Measurements from ENCODE around the gene CYTH4. TPM values are rescaled to one million over a fixed set of nuclear protein-coding genes. Genes with fewer than 3 reads are reported as not detected.

Gene CYTH4
- total and polyA plus RNA-seq, 12 donors: 4.7 to 80.7 (median 22.1) TPM

DNA sequence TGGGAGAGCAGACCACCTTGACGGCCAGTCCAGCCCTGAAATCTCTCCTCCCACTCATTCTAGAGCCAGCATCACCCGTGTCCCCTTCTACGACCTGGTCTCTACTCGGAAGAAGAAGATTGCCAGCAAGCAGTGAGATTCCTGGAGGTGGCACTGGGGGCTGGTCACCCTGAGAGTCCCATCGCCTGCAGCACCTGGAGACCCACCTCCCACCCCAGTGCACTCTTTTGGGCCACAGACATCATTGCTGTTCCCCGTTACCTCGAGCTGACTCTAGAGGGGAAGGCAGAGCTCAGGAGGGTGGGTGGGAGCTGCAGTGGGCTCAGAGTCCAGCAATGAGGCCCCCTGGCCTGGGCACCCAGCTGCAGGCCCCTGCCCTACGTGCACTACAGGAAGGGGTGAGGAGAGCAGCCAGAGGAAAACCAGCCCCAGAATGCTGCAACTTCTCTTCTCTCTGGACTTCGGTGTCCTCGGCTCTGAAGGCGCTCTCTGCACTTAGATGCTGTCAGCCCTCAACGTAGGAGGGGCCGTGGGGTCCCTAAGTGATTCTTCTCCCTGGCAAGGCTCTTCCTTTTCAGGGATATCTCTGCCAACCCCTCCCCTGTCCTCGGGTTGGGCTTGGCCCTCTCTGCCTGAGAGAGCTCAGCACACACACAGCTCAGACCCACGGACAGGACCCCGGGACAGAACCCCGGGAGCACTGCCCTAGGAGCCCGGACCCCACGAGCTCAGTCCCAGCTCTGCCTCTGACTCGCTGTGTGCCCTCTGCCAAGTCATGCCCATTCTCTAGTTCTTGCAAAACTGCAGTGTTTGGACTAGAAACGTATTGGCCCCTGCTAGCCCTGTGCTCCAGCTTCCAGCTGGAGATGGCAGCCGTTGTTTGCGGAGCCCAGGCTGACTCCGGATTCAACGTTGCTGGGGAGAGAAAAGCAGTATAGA, 31.3 kb downstream of the CYTH4 start:
- intact Hi-C loops (cut with DNase I): loop anchor here (10.0 kb wide), 1 partner anchor 111 kb away; the partner anchor contains the start of gene ELFN2 (in 2 of the 2)
- 65 to 79% (median 67%) methylated on average over 16 to 25 of the region's 25 CpGs for WGBS, 4 donors

GRCh38 chr22:37314315-37315074, 32.2 kb downstream of the CYTH4 start:
- H3K27me3 ChIP-seq: no peaks in the 10 kb centered on the region
- no peaks in the 10 kb centered on the region for H3K9me3 ChIP-seq (replicated peaks in 1 of 3)
- no peak for DNase-seq
- no peak overlapping the region for H3K4me3 ChIP-seq
- no peak overlapping the region for H3K27ac ChIP-seq
- no peaks in the 10 kb centered on the region for H3K4me1 ChIP-seq (replicated peaks in 1 of 2)
- WGBS, 4 donors: 55 to 76% (median 60%) methylated on average over 11 to 16 of the region's 16 CpGs
- TF ChIP-seq CTCF (IDR thresholded peaks at IDR 0.05) (no peak), POLR2A (IDR thresholded peaks at IDR 0.05) (no peak)
- intact Hi-C loops (cut with DNase I): loop anchor here (5.0 to 10.0 kb wide), 2 partner anchors 110 to 143 kb away; partner anchors contain the start of gene ELFN2 (in 2 of the 2)
- H3K36me3 ChIP-seq (replicated peaks in 1 of 2): no peaks in the 10 kb centered on the region

More for the DNA sequence above, 31.3 kb downstream of the CYTH4 start:
- DNase-seq: no peak
- Histone ChIP-seq H3K4me1 (replicated peaks in 1 of 2) (peaks cover 0 to 3% of the 10 kb centered on the region in 2 donors), H3K36me3 (replicated peaks in 1 of 2) (no peaks in the 10 kb centered on the region), H3K27me3 (no peaks in the 10 kb centered on the region), H3K27ac (no peak overlapping the region), H3K9me3 (replicated peaks in 1 of 3) (no peaks in the 10 kb centered on the region), H3K4me3 (no peak overlapping the region)
- no peak for TF ChIP-seq CTCF (IDR thresholded peaks at IDR 0.05)
- TF ChIP-seq POLR2A (IDR thresholded peaks at IDR 0.05): no peak

GRCh38 chr22:37316405-37316804, 34.1 kb downstream of the CYTH4 start:
- H3K27ac ChIP-seq: no peak overlapping the region
- no peaks in the 10 kb centered on the region for H3K27me3 ChIP-seq
- no peaks in the 10 kb centered on the region for H3K36me3 ChIP-seq (replicated peaks in 1 of 2)
- no peak for DNase-seq
- intact Hi-C loops (cut with DNase I): loop anchor here (2.0 to 10.0 kb wide), 3 partner anchors 108 to 141 kb away; partner anchors contain the start of gene ELFN2 (in 2 of the 2)
- H3K9me3 ChIP-seq (replicated peaks in 1 of 3): no peaks in the 10 kb centered on the region
- 61 to 74% (median 65%) methylated on average over 1 to 6 of the region's 6 CpGs for WGBS, 4 donors
- TF ChIP-seq CTCF (IDR thresholded peaks at IDR 0.05) (no peak), POLR2A (IDR thresholded peaks at IDR 0.05) (no peak)
- H3K4me3 ChIP-seq: no peak overlapping the region
- no peaks in the 10 kb centered on the region for H3K4me1 ChIP-seq (replicated peaks in 1 of 2)

DNA sequence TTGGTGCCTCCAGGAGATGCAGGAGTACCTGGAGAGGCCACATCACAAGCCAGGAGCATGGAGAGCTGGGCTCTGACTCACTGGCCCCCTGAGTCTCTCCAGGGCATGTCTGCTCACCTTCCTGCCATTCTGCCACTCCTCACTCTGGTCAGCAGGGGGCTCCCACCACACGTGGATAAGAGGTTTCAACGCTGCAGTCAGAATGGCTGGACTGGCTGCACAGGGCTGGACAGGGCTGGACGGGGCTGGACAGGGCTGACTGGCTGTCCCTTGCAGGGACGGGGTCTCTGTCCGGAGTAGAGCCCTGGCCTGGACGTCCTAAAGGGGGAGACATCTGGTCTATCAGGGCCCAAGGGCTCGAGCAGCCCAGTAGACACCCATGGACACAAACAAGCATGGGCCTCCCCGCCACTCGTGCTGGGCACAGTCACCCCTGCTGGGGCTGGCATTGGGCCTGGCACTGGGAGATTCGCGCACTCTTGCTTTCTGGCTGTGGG, 34.6 kb downstream of the CYTH4 start:
- Histone ChIP-seq H3K36me3 (replicated peaks in 1 of 2) (no peaks in the 10 kb centered on the region), H3K4me3 (no peak overlapping the region), H3K4me1 (replicated peaks in 1 of 2) (no peaks in the 10 kb centered on the region), H3K27me3 (no peaks in the 10 kb centered on the region), H3K9me3 (replicated peaks in 1 of 3) (no peaks in the 10 kb centered on the region), H3K27ac (no peak overlapping the region)
- TF ChIP-seq POLR2A (IDR thresholded peaks at IDR 0.05) (no peak), CTCF (IDR thresholded peaks at IDR 0.05) (peak; percentile 70 to 97 (median 92))
- peak; percentile 81 to 90 (median 87) for DNase-seq
- intact Hi-C loops (cut with DNase I): loop anchor here (2.0 to 10.0 kb wide), 3 partner anchors 108 to 140 kb away; partner anchors contain the start of gene ELFN2 (in 2 of the 2)
- 23 to 60% (median 33%) methylated on average over 3 to 11 of the region's 11 CpGs; no CpG with 5 or more reads in 1 of the 4 donors for WGBS, 4 donors
